ENCODE data around the gene LTK. TPM values are rescaled to one million over a fixed set of nuclear protein-coding genes. Genes with fewer than 3 reads are reported as not detected.

The LTK gene
- polyA plus RNA-seq, 1 donor = 14.7 TPM

- H3K27ac ChIP-seq (ENCODE audit: low read length) = no peak overlapping the region
- no peaks in the 10 kb centered on the region for H3K9me3 ChIP-seq (ENCODE audit: control insufficient read depth, low read depth, low read length)
- H3K4me3 ChIP-seq (ENCODE audit: low read length) = no peak overlapping the region
- H3K36me3 ChIP-seq (ENCODE audit: control insufficient read depth, insufficient read depth, low read length) = no peaks in the 10 kb centered on the region
- WGBS (ENCODE audit: insufficient coverage, low lambda C conversion rate) = no CpG with 5 or more reads among the region's 7 CpGs
- peaks cover 24% of the 10 kb centered on the region for H3K4me1 ChIP-seq (ENCODE audit: control insufficient read depth, insufficient read depth, low read length)
- DNase-seq = no peak
- peaks cover 36% of the 10 kb centered on the region for H3K27me3 ChIP-seq (ENCODE audit: control insufficient read depth, insufficient read depth, low read length)
These were observed 2.9 kb downstream of the LTK start for GRCh38 chr15:41510728-41511127.

- peaks cover 36% of the 10 kb centered on the region for H3K27me3 ChIP-seq (ENCODE audit: control insufficient read depth, insufficient read depth, low read length)
- DNase-seq = no peak
- no peaks in the 10 kb centered on the region for H3K9me3 ChIP-seq (ENCODE audit: control insufficient read depth, low read depth, low read length)
- peaks cover 13% of the 10 kb centered on the region for H3K36me3 ChIP-seq (ENCODE audit: control insufficient read depth, insufficient read depth, low read length)
- H3K4me1 ChIP-seq (ENCODE audit: control insufficient read depth, insufficient read depth, low read length) = peaks cover 12% of the 10 kb centered on the region
- H3K4me3 ChIP-seq (ENCODE audit: low read length) = no peak overlapping the region
- no peak overlapping the region for H3K27ac ChIP-seq (ENCODE audit: low read length)
- no CpG with 5 or more reads among the region's 7 CpGs for WGBS (ENCODE audit: insufficient coverage, low lambda C conversion rate)
These were observed 5.8 kb downstream of the LTK start for GRCh38 chr15:41507820-41508290.

- peaks cover 20% of the 10 kb centered on the region for H3K36me3 ChIP-seq (ENCODE audit: control insufficient read depth, insufficient read depth, low read length)
- H3K27ac ChIP-seq (ENCODE audit: low read length) = no peak overlapping the region
- no CpG with 5 or more reads among the region's 10 CpGs for WGBS (ENCODE audit: insufficient coverage, low lambda C conversion rate)
- H3K4me3 ChIP-seq (ENCODE audit: low read length) = no peak overlapping the region
- peaks cover 6% of the 10 kb centered on the region for H3K9me3 ChIP-seq (ENCODE audit: control insufficient read depth, low read depth, low read length)
- no peak for DNase-seq
- peaks cover 36% of the 10 kb centered on the region for H3K27me3 ChIP-seq (ENCODE audit: control insufficient read depth, insufficient read depth, low read length)
- peaks cover 4% of the 10 kb centered on the region for H3K4me1 ChIP-seq (ENCODE audit: control insufficient read depth, insufficient read depth, low read length)
These were observed 6.8 kb downstream of the LTK start for GRCh38 chr15:41506796-41507341.

DNA sequence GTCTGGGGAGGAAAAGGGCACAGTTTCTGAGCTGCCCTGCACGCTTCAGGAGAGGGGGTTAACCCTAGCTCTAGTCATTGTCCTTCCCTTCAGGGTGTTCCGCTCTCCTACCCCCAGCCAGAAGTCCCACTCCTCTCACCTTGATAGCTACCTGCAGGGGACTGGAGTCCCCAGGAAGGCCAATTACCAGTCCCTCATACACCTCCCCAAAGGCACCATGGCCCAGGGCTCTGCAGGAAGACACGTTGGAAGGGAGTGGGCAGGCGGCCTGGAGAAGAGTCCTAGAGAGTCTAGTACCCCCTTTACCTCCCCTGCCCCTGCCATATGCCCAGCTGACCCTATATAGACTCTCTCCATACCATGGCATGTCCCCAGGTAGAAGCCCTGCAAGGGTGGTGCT, 7.9 kb downstream of the LTK start:
- H3K9me3 ChIP-seq (ENCODE audit: control insufficient read depth, low read depth, low read length) = peaks cover 10% of the 10 kb centered on the region
- H3K27me3 ChIP-seq (ENCODE audit: control insufficient read depth, insufficient read depth, low read length) = peaks cover 37% of the 10 kb centered on the region
- H3K4me3 ChIP-seq (ENCODE audit: low read length) = no peak overlapping the region
- H3K36me3 ChIP-seq (ENCODE audit: control insufficient read depth, insufficient read depth, low read length) = peaks cover 27% of the 10 kb centered on the region
- no CpG with 5 or more reads among the region's 4 CpGs for WGBS (ENCODE audit: insufficient coverage, low lambda C conversion rate)
- H3K27ac ChIP-seq (ENCODE audit: low read length) = no peak overlapping the region
- H3K4me1 ChIP-seq (ENCODE audit: control insufficient read depth, insufficient read depth, low read length) = peaks cover 2% of the 10 kb centered on the region
- DNase-seq = no peak

GRCh38 chr15:41504751-41505492, 8.7 kb downstream of the LTK start:
- no CpG with 5 or more reads among the region's 13 CpGs for WGBS (ENCODE audit: insufficient coverage, low lambda C conversion rate)
- Histone ChIP-seq H3K36me3 (ENCODE audit: control insufficient read depth, insufficient read depth, low read length) (peaks cover 27% of the 10 kb centered on the region), H3K27ac (ENCODE audit: low read length) (no peak overlapping the region), H3K4me3 (ENCODE audit: low read length) (no peak overlapping the region), H3K9me3 (ENCODE audit: control insufficient read depth, low read depth, low read length) (peaks cover 10% of the 10 kb centered on the region), H3K27me3 (ENCODE audit: control insufficient read depth, insufficient read depth, low read length) (peaks cover 36% of the 10 kb centered on the region), H3K4me1 (ENCODE audit: control insufficient read depth, insufficient read depth, low read length) (no peaks in the 10 kb centered on the region)
- no peak for DNase-seq

GRCh38 chr15:41503669-41504010, 10.0 kb downstream of the LTK start:
- WGBS (ENCODE audit: insufficient coverage, low lambda C conversion rate) = no CpG with 5 or more reads among the region's 5 CpGs
- peaks cover 10% of the 10 kb centered on the region for H3K9me3 ChIP-seq (ENCODE audit: control insufficient read depth, low read depth, low read length)
- H3K27ac ChIP-seq (ENCODE audit: low read length) = no peak overlapping the region
- H3K4me3 ChIP-seq (ENCODE audit: low read length) = no peak overlapping the region
- peaks cover 27% of the 10 kb centered on the region for H3K36me3 ChIP-seq (ENCODE audit: control insufficient read depth, insufficient read depth, low read length)
- no peaks in the 10 kb centered on the region for H3K4me1 ChIP-seq (ENCODE audit: control insufficient read depth, insufficient read depth, low read length)
- DNase-seq = no peak
- peaks cover 38% of the 10 kb centered on the region for H3K27me3 ChIP-seq (ENCODE audit: control insufficient read depth, insufficient read depth, low read length)

DNA sequence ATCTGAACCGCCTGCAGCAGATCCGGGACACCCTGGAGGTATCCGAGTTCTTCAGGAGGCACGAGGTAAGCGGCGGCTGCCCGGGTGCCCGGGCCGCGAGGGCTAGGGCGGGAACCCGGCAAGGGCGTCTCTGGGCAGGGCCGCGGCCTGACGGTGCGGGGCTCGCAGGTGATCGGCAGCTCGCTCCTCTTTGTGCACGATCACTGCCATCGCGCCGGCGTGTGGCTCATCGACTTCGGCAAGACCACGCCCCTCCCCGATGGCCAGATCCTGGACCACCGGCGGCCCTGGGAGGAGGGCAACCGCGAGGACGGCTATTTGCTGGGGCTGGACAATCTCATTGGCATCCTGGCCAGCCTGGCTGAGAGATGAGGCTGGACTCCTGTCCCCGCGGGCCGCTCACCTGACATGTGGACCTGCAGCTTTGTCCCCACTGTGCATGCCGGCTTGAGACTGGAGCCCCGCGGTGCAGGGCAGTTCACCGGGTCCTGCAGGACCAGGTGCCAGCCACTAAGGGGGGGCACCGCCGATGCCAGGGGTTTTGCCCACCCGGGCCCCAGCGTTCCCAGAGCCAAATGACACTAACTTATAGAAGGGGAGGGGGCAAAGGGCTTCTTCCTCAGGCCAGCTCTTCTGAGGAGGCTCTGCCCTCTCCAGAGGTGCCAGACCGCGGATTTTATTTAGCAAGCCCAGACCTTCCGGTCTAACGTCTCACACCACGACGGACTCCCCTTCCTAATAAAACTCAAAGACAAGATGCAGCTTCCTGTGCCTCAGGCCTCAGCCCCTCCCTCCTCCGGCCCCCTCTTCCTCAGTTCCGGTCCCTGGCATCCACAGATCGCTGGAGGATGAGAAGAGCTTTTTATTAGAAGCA, 10.6 kb downstream of the LTK start:
- Histone ChIP-seq H3K27ac (ENCODE audit: low read length) (no peak overlapping the region), H3K36me3 (ENCODE audit: control insufficient read depth, insufficient read depth, low read length) (peaks cover 28% of the 10 kb centered on the region), H3K9me3 (ENCODE audit: control insufficient read depth, low read depth, low read length) (peaks cover 10% of the 10 kb centered on the region), H3K4me3 (ENCODE audit: low read length) (no peak overlapping the region), H3K27me3 (ENCODE audit: control insufficient read depth, insufficient read depth, low read length) (peaks cover 37% of the 10 kb centered on the region), H3K4me1 (ENCODE audit: control insufficient read depth, insufficient read depth, low read length) (no peaks in the 10 kb centered on the region)
- DNase-seq = no peak
- no CpG with 5 or more reads among the region's 54 CpGs for WGBS (ENCODE audit: insufficient coverage, low lambda C conversion rate)

DNA sequence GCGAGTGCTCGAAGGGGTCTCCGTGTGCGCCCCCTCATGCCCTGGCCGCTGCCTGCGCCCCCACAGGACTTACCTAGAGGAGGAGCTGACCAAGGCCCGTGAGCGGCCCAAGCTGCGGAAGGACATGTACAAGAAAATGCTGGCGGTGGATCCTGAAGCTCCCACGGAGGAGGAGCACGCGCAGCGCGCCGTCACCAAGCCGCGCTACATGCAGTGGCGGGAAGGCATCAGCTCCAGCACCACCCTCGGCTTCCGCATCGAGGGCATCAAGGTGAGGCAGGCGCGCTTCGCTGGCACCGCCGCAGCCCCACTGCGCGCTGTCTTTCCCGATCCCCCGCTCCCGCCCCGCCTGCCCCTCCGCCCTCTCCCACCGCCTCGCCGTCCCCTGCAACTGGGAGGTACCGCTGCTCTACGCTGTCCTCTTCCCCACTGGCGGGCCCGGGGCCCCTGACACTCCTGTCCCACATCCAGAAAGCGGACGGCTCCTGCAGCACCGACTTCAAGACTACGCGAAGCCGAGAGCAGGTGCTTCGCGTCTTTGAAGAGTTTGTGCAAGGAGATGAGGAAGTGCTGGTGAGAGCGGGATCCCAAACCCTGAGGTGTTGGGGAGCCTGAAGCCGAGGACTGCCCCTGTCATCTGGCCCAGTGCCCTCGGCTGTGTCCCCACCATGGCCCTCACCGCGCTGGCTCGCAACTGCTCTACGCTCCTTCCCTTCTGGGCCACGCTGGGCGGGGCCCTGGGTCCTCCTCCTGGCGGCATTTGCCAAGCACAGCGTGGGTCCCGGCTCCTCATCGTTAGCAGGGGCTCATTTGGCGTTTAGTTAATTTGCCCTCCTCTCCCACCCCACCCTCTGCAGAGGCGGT, 11.5 kb downstream of the LTK start:
- Histone ChIP-seq H3K9me3 (ENCODE audit: control insufficient read depth, low read depth, low read length) (peaks cover 10% of the 10 kb centered on the region), H3K27ac (ENCODE audit: low read length) (no peak overlapping the region), H3K27me3 (ENCODE audit: control insufficient read depth, insufficient read depth, low read length) (peaks cover 37% of the 10 kb centered on the region), H3K4me3 (ENCODE audit: low read length) (no peak overlapping the region), H3K36me3 (ENCODE audit: control insufficient read depth, insufficient read depth, low read length) (peaks cover 28% of the 10 kb centered on the region), H3K4me1 (ENCODE audit: control insufficient read depth, insufficient read depth, low read length) (peaks cover 5% of the 10 kb centered on the region)
- WGBS (ENCODE audit: insufficient coverage, low lambda C conversion rate) = no CpG with 5 or more reads among the region's 64 CpGs
- DNase-seq = no peak

- no CpG with 5 or more reads among the region's 56 CpGs for WGBS (ENCODE audit: insufficient coverage, low lambda C conversion rate)
- Histone ChIP-seq H3K27ac (ENCODE audit: low read length) (no peak overlapping the region), H3K27me3 (ENCODE audit: control insufficient read depth, insufficient read depth, low read length) (peaks cover 38% of the 10 kb centered on the region), H3K4me3 (ENCODE audit: low read length) (no peak overlapping the region), H3K9me3 (ENCODE audit: control insufficient read depth, low read depth, low read length) (peaks cover 10% of the 10 kb centered on the region), H3K36me3 (ENCODE audit: control insufficient read depth, insufficient read depth, low read length) (peaks cover 28% of the 10 kb centered on the region), H3K4me1 (ENCODE audit: control insufficient read depth, insufficient read depth, low read length) (peaks cover 13% of the 10 kb centered on the region)
- no peak for DNase-seq
These were observed 12.3 kb downstream of the LTK start for GRCh38 chr15:41501191-41501917.

Data from large intestine (tissue), 3 donors.